HG02610 (cell line): Measurements from ENCODE around the gene WDR26.

ENCODE experiments used
- ATAC-seq: cut with Tn5 transposase; IDR thresholded peaks from one replicate; pipeline ENCODE4 v1.9.1; 2021; ENCODE audit warnings: mild to moderate bottlenecking, moderate library complexity; ENCODE audit not compliant: unreplicated experiment

Gene WDR26

GRCh38 chr1:224393294-224393693 lies 41.3 kb downstream of the WDR26 start:
- ATAC-seq: no peak

GRCh38 chr1:224392411-224393249 lies 42.0 kb downstream of the WDR26 start:
- ATAC-seq: no peak

GRCh38 chr1:224390517-224390916 lies 44.1 kb downstream of the WDR26 start:
- ATAC-seq: no peak

GRCh38 chr1:224387943-224388342 lies 46.7 kb downstream of the WDR26 start:
- ATAC-seq: no peak

GRCh38 chr1:224387302-224387912 lies 47.2 kb downstream of the WDR26 start:
- ATAC-seq: no peak

GRCh38 chr1:224383218-224383617 lies 51.4 kb downstream of the WDR26 start:
- no peak for ATAC-seq

GRCh38 chr1:224381880-224382548 lies 52.6 kb downstream of the WDR26 start:
- no peak for ATAC-seq

GRCh38 chr1:224380003-224380402 lies 54.6 kb downstream of the WDR26 start:
- peak; percentile 56 for ATAC-seq

- peak; percentile 34 for ATAC-seq
These were observed 55.6 kb downstream of the WDR26 start for GRCh38 chr1:224378855-224379631.

- peak; percentile 73 for ATAC-seq
These were observed 57.0 kb downstream of the WDR26 start for GRCh38 chr1:224377676-224378006.

GRCh38 chr1:224375059-224375458 lies 59.5 kb downstream of the WDR26 start:
- ATAC-seq: no peak

- no peak for ATAC-seq
These were observed 61.5 kb downstream of the WDR26 start for GRCh38 chr1:224373008-224373590.

- peak; percentile 78 for ATAC-seq
These were observed 66.2 kb downstream of the WDR26 start for GRCh38 chr1:224368409-224368808.

- ATAC-seq: no peak
These were observed 75.4 kb downstream of the WDR26 start for GRCh38 chr1:224359207-224359606.

GRCh38 chr1:224358237-224358636 lies 76.4 kb downstream of the WDR26 start:
- no peak for ATAC-seq

- ATAC-seq: no peak
These were observed 76.9 kb downstream of the WDR26 start for GRCh38 chr1:224357626-224358124.

- ATAC-seq: peak; percentile 99
These were observed 77.6 kb downstream of the WDR26 start, which contains the start of gene CNIH4 for GRCh38 chr1:224356685-224357625. TSS of gene CNIH4 (plus strand) at chr1:224356879. CDS start at chr1:224356925, 46 bp downstream.

- no peak for ATAC-seq
These were observed 80.3 kb downstream of the WDR26 start for GRCh38 chr1:224353975-224354925.
